ENCODE measurements around the gene IL20. TPM values are rescaled to one million over a fixed set of nuclear protein-coding genes. Genes with fewer than 3 reads are reported as not detected.

The IL20 gene
- total and polyA plus RNA-seq, 2 of the 13 experiments (the other 11 are each of a cell fraction or from before 2014, with no cell fraction given): 0.05 TPM; not detected in 1

DNA sequence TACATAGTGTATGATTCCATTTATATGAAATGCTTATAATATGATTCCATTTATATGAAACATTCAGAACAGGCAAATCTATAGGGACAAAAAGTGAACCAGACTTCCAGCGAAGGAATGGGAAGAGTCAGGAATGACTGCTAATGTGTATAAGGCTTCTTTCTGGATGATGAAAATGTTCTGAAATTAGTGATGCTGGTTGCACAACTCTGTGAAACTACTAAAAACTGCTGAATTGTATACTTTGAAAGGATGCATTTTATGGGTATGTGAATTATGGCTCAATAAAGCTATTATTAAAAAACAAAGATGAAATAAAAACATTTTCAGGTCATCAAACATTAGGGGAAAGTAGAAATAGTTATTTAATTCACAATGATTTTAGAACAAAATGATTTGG is 17.7 kb downstream of the IL20 start:
- H3K36me3 ChIP-seq (replicated peaks in 1 of 2; ENCODE audit: control insufficient read depth in 1 of 2, insufficient read depth in 2 of 2, low read length in 2 of 2): no peaks in the 10 kb centered on the region
- no peak overlapping the region for H2AFZ ChIP-seq (ENCODE audit: low read length)
- in situ Hi-C loops (cut with HindIII; ENCODE audit: extremely low pct_ligation_motif_present, low pct_unique_long_range_greater_than_20kb) (no loop called here), intact Hi-C loops (cut with micrococcal nuclease; ENCODE audit: unreplicated experiment) (no loop called here)
- BruUV-seq (replicated peaks): no TSS peak
- H3K4me1 ChIP-seq (ENCODE audit: insufficient read depth, low read length): no peaks in the 10 kb centered on the region
- ATAC-seq: no peak
- peaks cover 0 to 4% of the 10 kb centered on the region in 2 experiments; a peak in 3 of 5 replicates for H3K27me3 ChIP-seq (ENCODE audit: control insufficient read depth in 1 of 2, insufficient read depth in 2 of 2, low read length in 2 of 2)
- DNase-seq (ENCODE audit: low spot score): no peak
- no peak overlapping the region for H3K9ac ChIP-seq (ENCODE audit: insufficient read depth, low read depth, low read length)
- ChIA-PET CTCF (ENCODE audit: low intra/inter-chr PET ratio, low total read pairs) (no interaction called here), POLR2A (no interaction called here)
- no peaks in the 10 kb centered on the region for H3K79me2 ChIP-seq (ENCODE audit: insufficient read depth, low read length)
- no peaks in the 10 kb centered on the region for H4K20me1 ChIP-seq (ENCODE audit: insufficient read depth, low read length)
- no peak overlapping the region for H3K4me2 ChIP-seq (ENCODE audit: low read depth, low read length)
- 45% methylated on average over 1 of the region's 1 CpG for WGBS (ENCODE audit: low lambda C conversion rate)
- no peak overlapping the region for H3K4me3 ChIP-seq (replicated peaks in 1 of 3; ENCODE audit: insufficient read depth in 1 of 3, low read depth in 2 of 3, low read length in 3 of 3)
- peaks cover 14% of the 10 kb centered on the region for H3K9me3 ChIP-seq (ENCODE audit: low read length)
- FAIRE-seq: no peak
- no peak overlapping the region for H3K27ac ChIP-seq (ENCODE audit: extremely low read length, insufficient read depth, low read length)
- TF ChIP-seq NFKBIZ (CRISPR knock-in tag; IDR thresholded peaks at IDR 0.05) (no peak), IRF2 (CRISPR knock-in tag; IDR thresholded peaks at IDR 0.05) (no peak), NR1H2 (CRISPR knock-in tag; IDR thresholded peaks at IDR 0.05; ENCODE audit: borderline replicate concordance, low read depth) (no peak), PRMT3 (CRISPR knock-in tag; IDR thresholded peaks at IDR 0.05; ENCODE audit: borderline replicate concordance, low read depth) (no peak), ARNT2 (CRISPR knock-in tag; IDR thresholded peaks at IDR 0.05; ENCODE audit: low read depth) (no peak), GATAD1 (CRISPR knock-in tag; IDR thresholded peaks at IDR 0.05) (no peak), SMC3 (IDR thresholded peaks at IDR 0.05; ENCODE audit: low read length) (no peak), ZBTB42 (CRISPR knock-in tag; IDR thresholded peaks at IDR 0.05) (no peak), ZNF264 (CRISPR knock-in tag; IDR thresholded peaks at IDR 0.05) (no peak)
- TF ChIP-seq, protein P1, sequence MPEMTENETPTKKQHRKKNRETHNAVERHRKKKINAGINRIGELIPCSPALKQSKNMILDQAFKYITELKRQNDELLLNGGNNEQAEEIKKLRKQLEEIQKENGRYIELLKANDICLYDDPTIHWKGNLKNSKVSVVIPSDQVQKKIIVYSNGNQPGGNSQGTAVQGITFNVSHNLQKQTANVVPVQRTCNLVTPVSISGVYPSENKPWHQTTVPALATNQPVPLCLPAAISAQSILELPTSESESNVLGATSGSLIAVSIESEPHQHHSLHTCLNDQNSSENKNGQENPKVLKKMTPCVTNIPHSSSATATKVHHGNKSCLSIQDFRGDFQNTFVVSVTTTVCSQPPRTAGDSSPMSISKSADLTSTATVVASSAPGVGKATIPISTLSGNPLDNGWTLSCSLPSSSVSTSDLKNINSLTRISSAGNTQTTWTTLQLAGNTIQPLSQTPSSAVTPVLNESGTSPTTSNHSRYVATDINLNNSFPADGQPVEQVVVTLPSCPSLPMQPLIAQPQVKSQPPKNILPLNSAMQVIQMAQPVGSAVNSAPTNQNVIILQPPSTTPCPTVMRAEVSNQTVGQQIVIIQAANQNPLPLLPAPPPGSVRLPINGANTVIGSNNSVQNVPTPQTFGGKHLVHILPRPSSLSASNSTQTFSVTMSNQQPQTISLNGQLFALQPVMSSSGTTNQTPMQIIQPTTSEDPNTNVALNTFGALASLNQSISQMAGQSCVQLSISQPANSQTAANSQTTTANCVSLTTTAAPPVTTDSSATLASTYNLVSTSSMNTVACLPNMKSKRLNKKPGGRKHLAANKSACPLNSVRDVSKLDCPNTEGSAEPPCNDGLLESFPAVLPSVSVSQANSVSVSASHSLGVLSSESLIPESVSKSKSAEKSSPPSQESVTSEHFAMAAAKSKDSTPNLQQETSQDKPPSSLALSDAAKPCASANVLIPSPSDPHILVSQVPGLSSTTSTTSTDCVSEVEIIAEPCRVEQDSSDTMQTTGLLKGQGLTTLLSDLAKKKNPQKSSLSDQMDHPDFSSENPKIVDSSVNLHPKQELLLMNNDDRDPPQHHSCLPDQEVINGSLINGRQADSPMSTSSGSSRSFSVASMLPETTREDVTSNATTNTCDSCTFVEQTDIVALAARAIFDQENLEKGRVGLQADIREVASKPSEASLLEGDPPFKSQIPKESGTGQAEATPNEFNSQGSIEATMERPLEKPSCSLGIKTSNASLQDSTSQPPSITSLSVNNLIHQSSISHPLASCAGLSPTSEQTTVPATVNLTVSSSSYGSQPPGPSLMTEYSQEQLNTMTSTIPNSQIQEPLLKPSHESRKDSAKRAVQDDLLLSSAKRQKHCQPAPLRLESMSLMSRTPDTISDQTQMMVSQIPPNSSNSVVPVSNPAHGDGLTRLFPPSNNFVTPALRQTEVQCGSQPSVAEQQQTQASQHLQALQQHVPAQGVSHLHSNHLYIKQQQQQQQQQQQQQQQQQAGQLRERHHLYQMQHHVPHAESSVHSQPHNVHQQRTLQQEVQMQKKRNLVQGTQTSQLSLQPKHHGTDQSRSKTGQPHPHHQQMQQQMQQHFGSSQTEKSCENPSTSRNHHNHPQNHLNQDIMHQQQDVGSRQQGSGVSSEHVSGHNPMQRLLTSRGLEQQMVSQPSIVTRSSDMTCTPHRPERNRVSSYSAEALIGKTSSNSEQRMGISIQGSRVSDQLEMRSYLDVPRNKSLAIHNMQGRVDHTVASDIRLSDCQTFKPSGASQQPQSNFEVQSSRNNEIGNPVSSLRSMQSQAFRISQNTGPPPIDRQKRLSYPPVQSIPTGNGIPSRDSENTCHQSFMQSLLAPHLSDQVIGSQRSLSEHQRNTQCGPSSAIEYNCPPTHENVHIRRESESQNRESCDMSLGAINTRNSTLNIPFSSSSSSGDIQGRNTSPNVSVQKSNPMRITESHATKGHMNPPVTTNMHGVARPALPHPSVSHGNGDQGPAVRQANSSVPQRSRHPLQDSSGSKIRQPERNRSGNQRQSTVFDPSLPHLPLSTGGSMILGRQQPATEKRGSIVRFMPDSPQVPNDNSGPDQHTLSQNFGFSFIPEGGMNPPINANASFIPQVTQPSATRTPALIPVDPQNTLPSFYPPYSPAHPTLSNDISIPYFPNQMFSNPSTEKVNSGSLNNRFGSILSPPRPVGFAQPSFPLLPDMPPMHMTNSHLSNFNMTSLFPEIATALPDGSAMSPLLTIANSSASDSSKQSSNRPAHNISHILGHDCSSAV (CRISPR knock-in tag; IDR thresholded peaks at IDR 0.05; ENCODE audit: borderline replicate concordance): no peak
- TF ChIP-seq, protein P2, sequence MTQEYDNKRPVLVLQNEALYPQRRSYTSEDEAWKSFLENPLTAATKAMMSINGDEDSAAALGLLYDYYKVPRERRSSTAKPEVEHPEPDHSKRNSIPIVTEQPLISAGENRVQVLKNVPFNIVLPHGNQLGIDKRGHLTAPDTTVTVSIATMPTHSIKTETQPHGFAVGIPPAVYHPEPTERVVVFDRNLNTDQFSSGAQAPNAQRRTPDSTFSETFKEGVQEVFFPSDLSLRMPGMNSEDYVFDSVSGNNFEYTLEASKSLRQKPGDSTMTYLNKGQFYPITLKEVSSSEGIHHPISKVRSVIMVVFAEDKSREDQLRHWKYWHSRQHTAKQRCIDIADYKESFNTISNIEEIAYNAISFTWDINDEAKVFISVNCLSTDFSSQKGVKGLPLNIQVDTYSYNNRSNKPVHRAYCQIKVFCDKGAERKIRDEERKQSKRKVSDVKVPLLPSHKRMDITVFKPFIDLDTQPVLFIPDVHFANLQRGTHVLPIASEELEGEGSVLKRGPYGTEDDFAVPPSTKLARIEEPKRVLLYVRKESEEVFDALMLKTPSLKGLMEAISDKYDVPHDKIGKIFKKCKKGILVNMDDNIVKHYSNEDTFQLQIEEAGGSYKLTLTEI (CRISPR knock-in tag; conservative IDR thresholded peaks at IDR 0.05): no peak
- TF ChIP-seq, protein P3, sequence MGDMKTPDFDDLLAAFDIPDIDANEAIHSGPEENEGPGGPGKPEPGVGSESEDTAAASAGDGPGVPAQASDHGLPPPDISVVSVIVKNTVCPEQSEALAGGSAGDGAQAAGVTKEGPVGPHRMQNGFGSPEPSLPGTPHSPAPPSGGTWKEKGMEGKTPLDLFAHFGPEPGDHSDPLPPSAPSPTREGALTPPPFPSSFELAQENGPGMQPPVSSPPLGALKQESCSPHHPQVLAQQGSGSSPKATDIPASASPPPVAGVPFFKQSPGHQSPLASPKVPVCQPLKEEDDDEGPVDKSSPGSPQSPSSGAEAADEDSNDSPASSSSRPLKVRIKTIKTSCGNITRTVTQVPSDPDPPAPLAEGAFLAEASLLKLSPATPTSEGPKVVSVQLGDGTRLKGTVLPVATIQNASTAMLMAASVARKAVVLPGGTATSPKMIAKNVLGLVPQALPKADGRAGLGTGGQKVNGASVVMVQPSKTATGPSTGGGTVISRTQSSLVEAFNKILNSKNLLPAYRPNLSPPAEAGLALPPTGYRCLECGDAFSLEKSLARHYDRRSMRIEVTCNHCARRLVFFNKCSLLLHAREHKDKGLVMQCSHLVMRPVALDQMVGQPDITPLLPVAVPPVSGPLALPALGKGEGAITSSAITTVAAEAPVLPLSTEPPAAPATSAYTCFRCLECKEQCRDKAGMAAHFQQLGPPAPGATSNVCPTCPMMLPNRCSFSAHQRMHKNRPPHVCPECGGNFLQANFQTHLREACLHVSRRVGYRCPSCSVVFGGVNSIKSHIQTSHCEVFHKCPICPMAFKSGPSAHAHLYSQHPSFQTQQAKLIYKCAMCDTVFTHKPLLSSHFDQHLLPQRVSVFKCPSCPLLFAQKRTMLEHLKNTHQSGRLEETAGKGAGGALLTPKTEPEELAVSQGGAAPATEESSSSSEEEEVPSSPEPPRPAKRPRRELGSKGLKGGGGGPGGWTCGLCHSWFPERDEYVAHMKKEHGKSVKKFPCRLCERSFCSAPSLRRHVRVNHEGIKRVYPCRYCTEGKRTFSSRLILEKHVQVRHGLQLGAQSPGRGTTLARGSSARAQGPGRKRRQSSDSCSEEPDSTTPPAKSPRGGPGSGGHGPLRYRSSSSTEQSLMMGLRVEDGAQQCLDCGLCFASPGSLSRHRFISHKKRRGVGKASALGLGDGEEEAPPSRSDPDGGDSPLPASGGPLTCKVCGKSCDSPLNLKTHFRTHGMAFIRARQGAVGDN (CRISPR knock-in tag; IDR thresholded peaks at IDR 0.05): no peak
